HG02943 (cell line): ENCODE data around the gene PIGX.
A peak's percentile ranks its signal among the peaks of the same experiment; 100 is the strongest.

Source experiments
- ATAC-seq: cut with Tn5 transposase; IDR thresholded peaks from one replicate; pipeline ENCODE4 v1.9.1; 2021; ENCODE audit warnings: mild to moderate bottlenecking, low read depth, moderate library complexity; ENCODE audit not compliant: unreplicated experiment

PIGX gene

GRCh38 chr3:196711838-196712513 is at the start of gene PIGX, which contains the start of gene CEP19:
PIGX (plus strand) TSS chr3:196712377.
CEP19 (minus strand) TSS chr3:196712250; CDS start chr3:196708657, 3,593 bp downstream.
- peak; percentile 57 for ATAC-seq

- ATAC-seq = no peak
These were observed 49.2 kb upstream of the PIGX start for GRCh38 chr3:196662711-196663571.

DNA sequence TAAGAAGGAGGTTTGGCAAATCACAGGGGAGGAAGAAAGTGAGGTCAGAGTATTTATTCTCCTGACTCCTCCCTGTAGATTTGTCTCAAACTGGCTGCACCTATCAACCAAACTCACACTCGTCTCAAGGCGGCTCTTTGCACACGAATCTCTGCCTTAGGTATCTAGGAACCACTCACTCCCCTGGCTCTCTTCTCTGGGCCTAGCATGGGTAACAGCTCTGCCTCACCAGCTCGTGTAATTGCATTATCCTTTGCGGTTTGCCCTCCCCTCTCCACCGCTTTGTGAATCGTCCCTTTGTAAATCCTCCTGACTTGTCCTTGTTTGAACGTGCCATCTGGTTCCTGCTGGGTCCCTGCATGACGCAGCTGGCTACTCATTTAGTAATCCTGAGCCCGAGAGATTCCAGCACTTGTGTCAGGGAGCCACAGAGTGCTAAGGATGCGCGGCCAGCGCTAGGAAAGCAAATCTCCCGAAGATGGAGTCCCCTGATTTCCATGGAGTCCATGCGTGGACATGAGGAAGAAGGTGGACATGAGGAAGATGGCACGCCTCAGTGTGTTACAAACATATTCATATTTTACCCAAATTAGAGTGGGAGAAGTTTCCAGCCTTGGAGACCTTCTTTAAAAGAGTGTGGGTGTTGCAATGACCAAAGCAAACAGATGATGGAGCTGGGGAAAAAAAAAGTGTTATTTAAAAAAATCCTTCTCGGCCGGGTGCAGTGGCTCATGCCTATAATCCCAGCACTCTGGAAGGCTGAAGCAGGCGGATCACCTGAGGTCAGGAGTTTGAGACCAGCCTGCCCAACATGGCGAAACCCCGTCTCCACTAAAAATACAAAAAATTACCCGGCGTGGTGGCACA is 45.9 kb upstream of the PIGX start:
- ATAC-seq = no peak

DNA sequence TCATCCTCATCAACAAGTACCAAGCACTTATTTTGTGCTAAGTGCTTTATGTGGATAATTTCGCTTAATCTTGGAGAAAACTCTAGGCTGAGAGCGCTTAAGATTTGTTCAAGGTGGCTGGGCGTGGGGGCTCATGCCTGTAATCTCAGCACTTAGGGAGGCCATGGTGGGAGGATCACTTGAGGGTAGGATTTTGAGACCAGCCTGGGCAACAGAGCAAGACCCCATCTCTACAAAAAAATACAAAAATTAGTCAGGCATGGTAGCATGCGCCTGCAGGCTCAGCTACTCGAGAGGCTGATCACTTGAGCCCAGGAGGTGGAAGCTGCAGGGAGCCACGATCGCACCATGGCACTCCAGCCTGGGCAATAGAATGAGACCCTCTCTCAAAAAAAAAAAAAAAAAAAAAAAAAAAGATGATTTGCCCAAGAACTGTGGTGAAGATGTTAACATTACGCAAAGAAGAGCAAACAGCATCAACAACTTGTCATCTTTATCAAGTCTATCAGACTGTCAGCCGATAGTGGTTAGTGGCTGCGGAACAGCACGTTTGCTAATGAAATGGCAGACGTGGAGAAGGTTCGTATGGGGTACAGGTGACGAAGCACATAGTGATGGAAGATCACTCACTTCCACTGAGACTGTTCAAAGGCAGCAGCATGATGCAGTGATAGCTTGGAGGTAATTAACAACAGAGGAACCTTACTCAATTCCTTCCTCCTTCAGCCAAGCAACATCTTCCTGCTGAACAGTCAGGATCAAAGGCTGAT is 44.9 kb upstream of the PIGX start:
- ATAC-seq = no peak

DNA sequence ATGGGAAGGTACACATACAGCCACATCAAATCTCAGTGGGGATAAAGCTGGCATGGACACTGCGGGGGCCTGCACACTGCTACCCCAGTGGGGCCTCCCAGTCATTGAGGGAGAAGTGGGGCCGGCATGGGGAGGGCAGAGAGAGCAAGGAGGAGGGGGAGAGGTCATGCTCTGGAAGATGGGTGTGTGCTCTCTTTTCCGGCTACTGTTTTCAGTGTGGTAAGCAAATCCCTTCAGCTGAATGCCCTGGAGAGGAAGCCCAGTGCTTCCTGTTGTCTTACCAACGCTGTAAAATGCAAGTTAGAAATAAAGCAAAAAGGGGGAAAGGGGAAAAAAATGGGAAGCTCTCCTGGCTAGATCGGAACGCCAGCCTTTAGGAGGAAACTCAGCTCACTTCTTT is 41.8 kb upstream of the PIGX start:
- no peak for ATAC-seq

DNA sequence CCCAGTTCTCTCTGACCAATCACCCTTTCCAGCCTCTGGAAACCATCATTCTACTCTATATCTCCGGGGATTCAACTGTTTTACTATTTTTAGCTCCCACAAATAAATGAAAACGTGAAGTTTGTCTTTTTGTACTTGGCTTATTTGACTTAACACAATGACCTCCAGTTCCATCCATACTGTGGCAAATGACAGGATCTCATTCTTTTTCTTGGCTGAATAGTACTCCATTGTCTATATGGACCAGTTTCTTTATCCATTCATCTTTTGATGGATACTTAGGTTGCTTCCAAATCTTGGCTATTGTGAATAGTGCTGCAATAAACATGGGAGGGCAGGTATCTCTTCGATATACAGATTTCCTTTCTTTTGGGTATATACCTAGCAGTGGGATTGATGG is 38.5 kb upstream of the PIGX start:
- ATAC-seq = no peak

- ATAC-seq = no peak
These were observed 34.8 kb upstream of the PIGX start for GRCh38 chr3:196677353-196677752.

DNA sequence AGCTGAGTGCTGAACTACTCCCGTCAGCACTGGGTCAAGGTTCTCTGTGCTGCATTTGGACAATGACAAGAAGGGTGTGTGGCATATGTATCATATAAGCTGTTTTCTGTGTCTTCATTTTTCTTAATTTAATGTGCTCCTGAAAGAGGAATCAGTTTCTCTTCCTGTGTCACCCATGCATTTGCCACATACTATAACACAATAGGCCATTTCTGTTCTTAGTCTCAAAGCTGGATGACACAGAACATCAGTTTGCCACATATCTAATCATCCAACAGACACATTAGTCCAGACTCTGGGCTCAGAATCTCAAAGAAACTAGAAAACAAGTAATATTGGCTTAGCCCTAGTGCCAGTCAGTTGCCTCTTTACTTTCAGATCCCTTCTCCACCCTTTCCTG is 34.2 kb upstream of the PIGX start:
- no peak for ATAC-seq

DNA sequence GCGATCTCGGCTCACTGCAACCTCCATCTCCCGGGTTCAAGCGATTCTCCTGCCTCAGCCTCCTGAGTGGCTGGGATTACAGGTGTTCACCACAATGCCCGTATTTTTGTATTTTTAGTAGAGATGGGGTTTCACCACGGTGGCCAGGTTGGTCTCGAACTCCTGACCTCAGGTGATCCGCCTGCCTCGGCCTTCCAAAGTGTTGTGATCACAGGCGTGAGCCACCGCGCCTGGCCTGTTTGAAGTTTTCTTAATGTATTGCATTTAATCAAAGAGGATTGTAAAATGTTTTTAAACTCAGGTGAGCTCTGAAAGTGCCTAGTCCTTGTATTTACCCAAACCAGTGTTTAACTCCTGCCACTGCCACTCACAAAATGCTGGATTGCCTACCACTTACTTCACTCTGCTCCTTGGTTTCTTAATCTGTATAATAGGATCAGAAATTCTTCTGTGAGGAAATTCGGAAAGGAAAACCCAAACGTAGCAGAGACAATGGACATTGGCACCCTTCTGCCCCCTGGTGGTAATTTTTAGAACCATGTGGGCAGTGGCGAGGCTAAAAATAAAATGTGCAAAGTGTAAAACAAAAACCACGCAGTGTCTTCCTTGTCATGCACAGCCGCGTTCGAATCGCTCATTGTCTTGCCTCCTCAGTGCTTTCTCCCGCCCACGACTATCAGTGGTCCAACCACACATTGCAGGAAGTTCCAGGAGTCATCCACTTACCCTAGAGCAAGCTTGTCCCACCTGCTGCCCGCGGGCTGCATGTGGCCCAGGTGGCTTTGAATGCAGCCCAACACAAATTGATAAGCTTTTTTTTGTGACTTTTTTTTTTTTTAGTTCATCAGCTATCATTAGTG is 27.4 kb upstream of the PIGX start:
- ATAC-seq = peak; percentile 74

DNA sequence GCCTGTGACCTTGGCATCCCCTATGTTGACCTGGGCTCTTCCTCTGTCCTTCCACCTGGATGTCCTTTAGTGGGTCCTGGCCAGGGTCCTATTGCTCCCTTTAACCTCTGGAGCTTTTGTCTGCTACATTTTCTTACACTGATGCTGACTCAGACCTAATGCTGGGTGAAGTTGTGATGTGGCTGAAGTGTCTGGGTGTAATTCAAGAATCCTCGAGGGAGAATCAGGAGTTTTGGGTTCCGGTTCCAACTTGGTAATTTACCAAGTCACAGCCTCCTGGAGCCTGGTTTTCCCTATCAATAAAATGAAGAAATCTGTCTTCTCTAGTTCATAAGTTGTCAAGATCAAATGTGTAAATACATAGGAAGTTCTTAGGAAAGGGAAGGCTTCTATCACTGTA is 25.7 kb upstream of the PIGX start:
- ATAC-seq = no peak

- ATAC-seq = no peak
These were observed 23.8 kb upstream of the PIGX start for GRCh38 chr3:196688349-196688748.

DNA sequence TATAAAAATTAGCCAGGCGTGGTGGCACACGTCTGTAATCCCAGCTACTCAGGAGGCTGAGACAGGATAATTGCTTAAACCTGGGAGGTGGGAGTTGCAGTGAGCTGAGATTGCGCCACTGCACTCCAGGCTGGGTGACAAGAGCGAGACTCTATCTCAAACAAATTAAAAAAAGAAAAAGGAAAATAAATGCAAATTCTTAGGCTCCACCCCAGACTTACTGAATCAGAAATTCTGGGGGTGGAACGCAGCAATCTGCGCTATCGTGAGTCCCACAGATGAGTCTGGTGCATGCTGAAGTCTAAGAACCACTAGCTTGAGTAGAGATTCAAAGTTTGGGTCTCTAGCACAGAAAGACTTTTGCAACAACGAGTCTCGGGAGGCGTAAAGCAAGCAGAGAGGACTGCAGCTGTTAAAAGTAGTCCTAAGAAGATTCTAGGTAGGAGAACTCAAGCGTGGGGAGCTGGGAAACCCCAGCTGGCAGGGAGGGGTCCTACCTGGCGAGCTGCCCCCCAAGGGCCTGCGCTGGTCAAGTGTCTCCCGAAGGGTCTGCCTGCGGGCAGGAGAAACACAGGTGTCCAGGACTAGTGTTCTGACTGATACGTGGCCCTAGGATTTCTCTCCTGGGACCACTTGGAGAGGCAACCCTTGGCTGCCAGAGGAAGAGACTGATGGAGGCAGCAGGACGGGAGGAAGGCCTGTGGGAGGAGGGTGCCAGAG is 22.1 kb upstream of the PIGX start:
- no peak for ATAC-seq

- no peak for ATAC-seq
These were observed 20.8 kb upstream of the PIGX start for GRCh38 chr3:196691386-196691785.

DNA sequence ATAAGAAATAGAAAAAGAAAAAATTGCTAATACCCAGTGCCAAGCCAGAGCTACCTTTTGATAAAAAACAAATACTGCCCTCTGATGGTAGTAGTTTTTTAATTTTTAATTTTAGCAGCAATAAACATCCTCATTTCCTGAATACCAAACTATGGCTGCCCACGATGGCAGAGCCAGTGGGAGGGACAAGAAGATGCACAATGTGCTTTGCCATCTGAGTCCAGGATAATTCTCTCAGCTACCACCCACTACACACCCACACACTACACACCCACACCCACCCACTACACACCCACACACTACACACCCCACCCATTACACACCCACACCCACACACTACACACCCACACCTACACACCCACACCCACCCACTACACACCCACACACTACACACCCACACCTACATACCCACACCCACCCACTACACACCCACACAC is 18.0 kb upstream of the PIGX start:
- no peak for ATAC-seq

DNA sequence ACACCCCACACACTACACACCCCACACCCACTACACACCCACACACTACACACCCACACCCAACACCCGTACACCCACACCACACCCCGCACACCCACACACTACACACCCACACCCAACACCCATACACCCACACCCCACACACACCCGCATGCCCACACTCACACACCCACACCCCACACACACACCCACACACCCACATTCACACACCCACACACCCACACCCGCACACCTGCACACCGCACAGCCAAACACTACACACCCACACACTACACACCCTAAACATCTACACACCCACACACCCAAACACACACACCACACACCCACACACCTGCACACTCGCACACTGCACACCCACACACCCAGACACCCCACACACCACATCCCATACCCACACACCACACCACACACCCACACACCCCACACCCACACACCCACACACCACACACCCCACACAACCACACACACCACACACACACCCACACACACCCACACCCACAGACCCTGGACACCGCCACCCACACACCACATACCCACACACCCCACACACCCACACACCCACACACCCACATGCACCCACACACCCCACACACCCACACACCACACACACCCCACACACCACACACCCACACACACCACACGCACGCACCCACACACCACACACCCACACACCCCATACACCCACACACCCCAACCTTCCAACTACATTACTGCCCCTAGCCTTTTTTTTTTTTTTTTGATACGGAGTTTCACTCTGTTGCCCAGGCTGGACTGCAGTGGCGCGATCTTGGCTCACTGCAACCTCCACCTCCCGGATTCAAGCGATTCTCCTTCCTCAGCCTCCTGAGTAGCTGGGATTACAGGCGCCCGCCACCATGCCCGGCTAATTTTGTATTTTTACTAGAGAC is 17.0 kb upstream of the PIGX start:
- no peak for ATAC-seq

GRCh38 chr3:196695849-196696226 is 16.3 kb upstream of the PIGX start:
- no peak for ATAC-seq

DNA sequence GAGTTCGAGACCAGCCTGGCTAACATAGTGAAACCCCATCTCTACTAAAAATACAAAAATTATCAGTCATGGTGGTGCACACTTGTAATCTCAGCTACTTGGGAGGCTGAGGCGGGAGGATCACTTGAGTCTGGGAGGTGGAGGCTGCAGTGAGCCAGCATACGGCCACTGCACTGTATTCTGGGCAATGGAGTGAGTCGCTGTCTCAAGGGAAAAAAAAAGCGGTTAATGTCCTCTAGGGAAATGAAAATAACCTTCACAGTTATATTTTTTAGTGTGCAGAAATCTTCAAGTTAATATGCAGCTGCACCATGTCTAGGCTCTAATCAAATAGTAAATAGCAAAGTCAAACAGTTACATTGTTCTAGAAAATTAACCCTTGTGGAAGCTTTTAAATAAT is 14.9 kb upstream of the PIGX start:
- ATAC-seq = no peak

DNA sequence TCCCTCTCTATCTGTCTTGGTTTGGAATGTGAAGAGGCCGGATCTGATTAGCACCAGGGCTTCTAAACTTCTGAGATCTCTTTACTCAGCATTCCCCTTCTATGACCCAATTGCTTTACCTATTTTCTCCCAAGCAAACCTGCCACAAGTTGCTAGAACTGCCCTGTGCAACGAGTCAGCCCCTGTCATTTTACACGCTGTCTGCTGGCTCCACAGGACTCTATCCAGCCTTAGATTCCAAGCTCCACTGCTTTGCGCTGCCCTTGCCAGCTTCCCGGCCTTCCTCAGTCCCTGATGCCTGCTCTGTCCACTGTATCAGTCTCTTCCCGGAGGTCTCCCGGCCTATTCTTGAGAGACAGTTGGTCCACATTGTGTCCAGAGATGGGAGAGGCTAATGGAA is 12.4 kb upstream of the PIGX start:
- ATAC-seq = no peak
